ENCODE results near the gene CYBB. TPM values are rescaled to one million over a fixed set of nuclear protein-coding genes. Genes with fewer than 3 reads are reported as not detected.

Gene CYBB
- total and polyA plus RNA-seq, 2 of the 4 experiments (the other 2 are of a cell fraction): not detected

GRCh38 chrX:37753384-37753783 is 26.5 kb upstream of the CYBB start:
- Histone ChIP-seq H2BK120ac (ENCODE audit: low read depth, low read length) (no peak overlapping the region), H4K91ac (ENCODE audit: insufficient read depth, low read depth, low read length) (no peak overlapping the region), H4K5ac (ENCODE audit: low read depth, low read length) (no peak overlapping the region), H3K9ac (ENCODE audit: low read depth, low read length) (no peak overlapping the region), H3K23ac (ENCODE audit: low read depth, low read length) (no peak overlapping the region), H3K27me3 (ENCODE audit: control insufficient read depth, insufficient read depth, low read length) (peaks cover 4% of the 10 kb centered on the region), H3K36me3 (ENCODE audit: control insufficient read depth, insufficient read depth, low read length) (no peaks in the 10 kb centered on the region), H2BK20ac (ENCODE audit: low read depth, low read length) (no peak overlapping the region), H3K79me1 (ENCODE audit: low read depth in 1 of 2, low read length in 2 of 2) (no peaks in the 10 kb centered on the region), H2BK15ac (ENCODE audit: low read depth, low read length) (no peak overlapping the region), H3K56ac (ENCODE audit: extremely low read depth, insufficient read depth, low read length) (no peak overlapping the region), H3K4me2 (ENCODE audit: low read depth, low read length) (no peak overlapping the region), H3K4me3 (ENCODE audit: insufficient read depth, low read depth, low read length) (no peak overlapping the region), H3K4ac (ENCODE audit: low read depth, low read length) (no peak overlapping the region), H4K20me1 (ENCODE audit: insufficient read depth, low read length) (no peaks in the 10 kb centered on the region), H2AK9ac (replicated peaks; ENCODE audit: low read depth, low read length, poor library complexity) (no peak overlapping the region), H3K14ac (replicated peaks; ENCODE audit: low read depth, low read length) (no peak overlapping the region), H2AK5ac (ENCODE audit: low read depth, low read length) (no peak overlapping the region), H3K27ac (ENCODE audit: insufficient read depth, low read length) (no peak overlapping the region), H2BK5ac (ENCODE audit: low read depth, low read length, poor library complexity, severe bottlenecking) (no peak overlapping the region), H3K9me1 (ENCODE audit: insufficient read depth, low read length) (no peaks in the 10 kb centered on the region), H2AFZ (replicated peaks; ENCODE audit: low read length, poor library complexity) (no peak overlapping the region), H3K9me3 (ENCODE audit: control insufficient read depth, insufficient read depth, low read length) (no peaks in the 10 kb centered on the region), H3K4me1 (ENCODE audit: control insufficient read depth, insufficient read depth, low read length) (no peaks in the 10 kb centered on the region), H3K18ac (ENCODE audit: low read depth, low read length) (no peak overlapping the region), H4K8ac (ENCODE audit: low read depth in 2 of 2, low read length in 2 of 2) (no peak overlapping the region)
- WGBS, 2 experiments (ENCODE audit: extremely low coverage in 2 of 2, insufficient read length in 1 of 2): no CpG with 5 or more reads among the region's 2 CpGs
- DNase-seq: no peak
- CTCF ChIA-PET: no interaction called here
- intact Hi-C loops (cut with micrococcal nuclease) (no loop called here), dilution Hi-C loops (cut with HindIII; ENCODE audit: low sequenced_read_pairs, unreplicated experiment) (no loop called here), in situ Hi-C loops (cut with MboI; ENCODE audit: low sequenced_read_pairs) (no loop called here)
- no TSS peak for BruUV-seq (replicated peaks)
- POLR2A ChIA-PET (ENCODE audit: unreplicated experiment): no interaction called here
- no peak for TF ChIP-seq NFE2L2 (IDR thresholded peaks at IDR 0.05; ENCODE audit: low read depth, low read length)
- no peak for TF ChIP-seq USF2 (IDR thresholded peaks at IDR 0.05; ENCODE audit: low read depth, low read length)
- TF ChIP-seq MAZ (IDR thresholded peaks at IDR 0.05; ENCODE audit: borderline replicate concordance, low read depth, low read length): no peak
- TF ChIP-seq RFX5 (IDR thresholded peaks at IDR 0.05; ENCODE audit: low read depth, low read length): no peak
- TF ChIP-seq MAFK (IDR thresholded peaks at IDR 0.05; ENCODE audit: low read depth, low read length): no peak
- no peak for TF ChIP-seq CTCF (conservative IDR thresholded peaks at IDR 0.05; ENCODE audit: low read depth, low read length)
- TF ChIP-seq POLR2A (IDR thresholded peaks at IDR 0.05; ENCODE audit: low read depth, low read length): no peak
- TF ChIP-seq CEBPB (IDR thresholded peaks at IDR 0.05; ENCODE audit: low read depth, low read length): no peak
- no peak for TF ChIP-seq SMC3 (IDR thresholded peaks at IDR 0.05; ENCODE audit: low read depth, low read length)
- TF ChIP-seq FOS (IDR thresholded peaks at IDR 0.05; ENCODE audit: low read depth, low read length): no peak
- no peak for TF ChIP-seq BHLHE40 (IDR thresholded peaks at IDR 0.05; ENCODE audit: low read depth, low read length)
- no peak for TF ChIP-seq MXI1 (IDR thresholded peaks at IDR 0.05; ENCODE audit: borderline replicate concordance, low read depth, low read length)
- TF ChIP-seq CHD1 (IDR thresholded peaks at IDR 0.05; ENCODE audit: low read depth, low read length): no peak
- TF ChIP-seq RAD21 (IDR thresholded peaks at IDR 0.05; ENCODE audit: low read length): no peak
- TF ChIP-seq ELK1 (IDR thresholded peaks at IDR 0.05; ENCODE audit: borderline replicate concordance, low read depth, low read length): no peak
- TF ChIP-seq RCOR1 (IDR thresholded peaks at IDR 0.05; ENCODE audit: insufficient replicate concordance, low read length): no peak
- ATAC-seq (ENCODE audit: low read depth): no peak

All from IMR-90 (cell line).